NCI-H510A treated with DMSO at 0.1 percent for 48 hours (cell line): ENCODE results near the gene CEBPA.
"Not testable (repeated sequence)": the region's sequence is repeated elsewhere in the genome, so short reads cannot be mapped to it uniquely, and the experiment has no call there.

ENCODE experiments used
- DNase-seq: peaks from one replicate; lab custom pipeline; 2025; lab: John Stamatoyannopoulos, UW

CEBPA gene

GRCh38 chr19:33324628-33325027 lies 22.3 kb upstream of the CEBPA start:
- DNase-seq: no peak

DNA sequence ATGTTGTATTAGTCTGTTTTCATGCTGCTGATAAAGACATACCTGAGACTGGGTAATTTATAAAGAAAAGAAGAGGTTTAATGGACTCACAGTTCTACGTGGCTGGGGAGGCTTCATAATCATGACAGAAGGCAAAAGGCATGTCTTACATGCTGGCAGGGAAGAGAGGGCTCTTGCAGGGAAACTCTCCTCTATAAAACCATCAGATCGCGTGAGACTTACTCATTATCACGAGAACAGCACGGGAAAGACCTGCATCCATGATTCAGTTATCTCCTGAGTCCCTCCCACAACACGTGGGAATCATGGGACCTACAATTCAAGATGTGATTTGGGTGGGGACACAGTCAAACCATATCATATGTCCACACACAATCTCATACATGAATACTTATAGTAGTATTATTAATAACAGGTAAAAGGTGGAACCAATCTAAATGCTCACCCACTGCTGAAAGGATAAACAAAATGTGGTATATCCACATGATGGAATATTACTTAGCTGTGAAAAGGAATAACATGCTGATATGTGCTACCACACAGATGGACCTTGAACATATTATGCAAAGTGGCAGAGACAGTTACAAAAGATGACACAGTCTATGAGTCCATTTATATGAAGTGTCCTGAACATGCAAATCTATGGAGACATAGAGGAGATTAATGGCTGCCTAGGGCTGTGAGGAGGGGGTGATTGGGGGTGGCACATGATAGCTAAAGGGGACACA lies 20.9 kb upstream of the CEBPA start:
- DNase-seq: no peak

DNA sequence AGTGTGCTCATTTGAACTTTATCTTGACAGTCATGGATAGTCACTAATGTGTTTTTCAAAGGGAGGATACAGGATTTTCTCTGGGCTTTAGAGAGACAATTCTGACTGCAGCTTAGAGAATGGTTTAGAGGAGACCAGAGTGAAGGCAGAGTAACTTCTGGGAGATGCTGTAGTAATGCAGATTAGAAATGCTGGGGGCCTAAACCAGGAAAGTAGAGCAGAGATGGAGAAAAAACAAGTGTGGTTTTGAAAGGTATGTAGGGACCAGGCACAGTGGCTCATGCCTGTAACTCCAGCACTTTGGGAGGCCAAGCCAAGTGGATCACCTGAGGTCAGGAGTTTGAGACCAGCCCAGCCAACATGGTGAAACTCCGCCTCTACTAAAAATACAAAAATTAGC lies 18.3 kb upstream of the CEBPA start:
- DNase-seq: no peak

- not testable (repeated sequence) for DNase-seq
Observed at GRCh38 chr19:33317991-33318390, 15.7 kb upstream of the CEBPA start.

GRCh38 chr19:33317517-33317916 lies 15.2 kb upstream of the CEBPA start:
- no peak for DNase-seq

GRCh38 chr19:33316541-33317264 lies 14.4 kb upstream of the CEBPA start:
- no peak for DNase-seq

- DNase-seq: not testable (repeated sequence)
Observed at GRCh38 chr19:33312808-33313207, 10.5 kb upstream of the CEBPA start.

DNA sequence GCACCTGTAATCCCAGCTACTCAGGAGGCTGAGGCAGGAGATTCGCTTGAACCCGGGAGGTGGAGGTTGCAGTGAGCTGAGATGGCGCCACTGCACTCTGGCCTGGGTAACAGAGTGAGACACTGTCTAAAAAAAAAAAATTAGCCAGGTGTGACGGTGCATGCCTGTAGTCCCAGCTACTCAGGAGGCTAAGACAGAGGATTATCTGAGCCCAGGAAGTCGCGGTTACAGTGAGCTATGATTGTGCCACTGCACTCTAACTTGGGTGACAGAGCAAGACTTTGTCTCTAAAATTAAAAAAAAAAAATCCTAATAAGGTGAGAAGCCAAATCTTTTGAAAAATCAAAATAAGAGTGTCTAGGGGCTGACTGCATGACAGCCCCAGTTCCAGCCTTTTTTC lies 9.7 kb upstream of the CEBPA start:
- DNase-seq: no peak

GRCh38 chr19:33311326-33311682 lies 9.0 kb upstream of the CEBPA start:
- DNase-seq: no peak

DNA sequence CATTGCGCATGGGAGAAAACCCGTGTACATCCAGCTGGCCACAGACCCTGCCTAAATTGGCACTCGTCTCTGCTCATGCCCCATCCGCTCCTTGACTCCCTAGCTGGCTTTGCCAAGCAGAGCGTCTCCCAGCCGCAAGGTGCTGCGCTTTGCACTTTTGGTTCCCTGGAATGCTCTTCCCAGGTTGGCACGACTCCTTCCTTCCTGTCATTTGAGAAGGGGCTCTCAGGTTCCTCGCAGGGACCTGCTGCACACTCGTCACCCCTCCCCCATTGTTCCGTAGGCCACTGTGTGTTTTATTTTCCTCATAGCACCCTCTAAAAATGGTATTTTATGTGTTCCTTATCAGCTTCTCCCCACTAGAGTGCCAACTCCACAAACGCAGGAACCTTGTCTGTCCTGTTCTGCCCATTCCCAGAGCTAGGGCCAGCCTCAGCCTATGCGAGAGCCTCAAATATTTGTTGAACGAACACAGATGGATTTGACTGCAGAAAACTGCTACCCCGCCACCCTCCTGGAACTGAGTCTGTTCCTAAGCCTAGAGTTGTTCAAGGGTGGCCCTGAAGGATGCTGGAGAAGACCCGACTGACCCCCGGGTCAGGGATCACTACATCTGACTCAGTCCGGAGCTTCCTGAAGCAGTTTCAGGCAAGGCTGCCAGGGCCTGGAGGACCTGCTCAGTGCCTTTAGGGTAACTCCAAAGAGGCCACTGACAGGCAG lies 8.4 kb upstream of the CEBPA start:
- no peak for DNase-seq

GRCh38 chr19:33309826-33310225 lies 7.5 kb upstream of the CEBPA start:
- DNase-seq: no peak

DNA sequence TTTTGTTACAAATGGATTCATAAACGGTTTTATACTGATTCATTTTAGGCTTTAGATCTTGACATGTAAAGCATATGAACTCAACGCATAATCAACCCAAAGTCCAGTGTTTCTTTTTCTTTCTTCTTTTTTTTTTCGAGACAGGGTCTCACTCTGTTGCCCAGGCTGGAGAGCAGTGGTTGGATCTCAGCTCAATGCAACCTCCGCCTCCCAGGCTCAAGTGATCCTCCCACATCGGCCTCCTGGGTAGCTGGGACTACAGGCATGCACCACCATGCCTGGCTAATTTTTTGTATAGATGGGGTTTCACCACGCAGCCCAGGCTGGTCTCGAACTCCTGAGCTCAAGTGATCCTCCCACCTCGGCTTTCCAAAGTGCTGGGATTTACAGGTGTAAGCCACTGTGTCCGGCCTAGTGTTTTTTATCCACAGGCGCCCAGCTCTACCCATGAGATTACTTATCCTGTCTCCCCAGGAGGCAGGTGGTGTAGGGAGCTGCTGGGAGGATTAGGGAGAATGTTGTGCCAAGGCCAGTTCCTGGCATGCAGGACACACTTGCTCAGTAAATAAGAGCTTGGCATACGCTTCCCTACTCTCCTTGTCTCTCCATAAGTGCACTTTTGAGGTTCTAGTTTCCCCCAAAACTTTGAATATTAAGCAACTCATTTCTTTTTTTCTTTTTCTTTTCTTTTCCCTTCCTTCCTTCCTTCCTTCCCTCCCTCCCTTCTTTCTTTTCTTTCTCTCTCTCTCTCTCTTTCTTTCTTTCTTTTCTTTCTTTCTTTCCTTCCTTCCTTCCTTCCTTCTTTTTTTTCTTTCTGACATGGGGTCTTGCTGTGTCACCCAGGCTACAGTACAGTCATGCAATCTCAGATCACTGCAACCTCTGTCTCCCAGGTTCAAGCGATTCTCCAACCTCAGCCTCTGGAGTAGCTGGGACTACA lies 4.8 kb upstream of the CEBPA start:
- no peak for DNase-seq

GRCh38 chr19:33306191-33306590 lies 3.9 kb upstream of the CEBPA start:
- DNase-seq: no peak

- no peak for DNase-seq
Observed at GRCh38 chr19:33304760-33305647, 2.7 kb upstream of the CEBPA start.

DNA sequence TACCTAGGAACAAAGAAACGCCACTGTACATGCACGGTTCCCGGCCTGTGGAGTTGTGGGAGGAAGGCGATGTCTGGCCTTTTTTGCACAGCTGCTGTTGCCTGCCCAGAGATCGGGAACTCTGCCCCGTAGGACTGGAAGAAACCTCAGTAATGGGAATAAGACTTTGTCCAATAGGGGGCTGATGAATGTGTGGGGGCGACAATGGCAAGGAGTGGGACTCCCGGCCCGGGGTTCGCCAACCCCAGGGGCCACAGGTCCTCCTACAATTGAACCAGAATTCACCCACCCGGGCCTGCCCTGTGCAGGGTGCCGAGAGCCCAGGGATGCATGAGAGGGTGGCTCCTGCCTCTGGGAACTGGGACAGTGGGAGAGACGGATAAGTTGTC lies 2.0 kb upstream of the CEBPA start:
- no peak for DNase-seq

- DNase-seq: no peak
Observed at GRCh38 chr19:33303791-33304345, 1.5 kb upstream of the CEBPA start.

DNA sequence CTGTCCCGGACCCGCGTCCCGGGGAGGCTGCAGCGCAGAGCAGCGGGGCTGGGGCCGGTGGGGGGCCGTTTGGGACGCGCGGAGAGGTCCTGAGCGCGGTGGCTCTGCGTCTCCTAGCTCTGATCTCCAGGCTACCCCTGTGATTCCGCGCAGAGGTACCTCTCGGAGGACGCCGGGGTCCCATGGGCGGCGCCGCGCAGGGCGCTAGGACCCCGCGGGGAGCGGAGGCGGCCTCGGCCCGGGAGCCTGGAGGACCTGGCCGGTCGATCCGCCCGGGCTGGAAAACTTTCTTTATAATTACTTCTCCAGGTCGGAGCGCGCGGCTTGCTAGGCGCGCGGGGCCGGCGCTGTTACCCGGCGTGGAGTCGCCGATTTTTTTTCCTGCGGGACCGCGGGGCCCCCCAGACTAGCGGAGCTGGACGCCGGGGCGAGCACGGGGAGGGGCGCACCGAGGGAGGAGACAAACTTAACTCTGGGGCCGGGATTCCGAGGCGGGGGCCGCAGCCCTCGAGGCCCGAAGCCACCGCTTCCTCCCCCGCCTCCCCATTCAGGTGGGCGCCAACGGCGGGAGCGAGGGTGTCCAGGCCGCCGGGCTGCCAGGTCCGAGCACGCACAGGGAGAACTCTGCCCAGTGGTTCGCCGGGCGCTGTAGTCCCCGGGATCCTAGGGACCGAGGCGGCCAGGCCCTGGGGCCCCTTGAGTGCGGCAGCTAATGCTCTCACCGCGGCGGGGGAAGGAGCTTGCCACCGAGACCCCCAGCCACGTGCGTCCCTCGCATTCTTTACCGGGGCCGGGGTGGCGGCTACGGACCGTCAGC lies 848 bp upstream of the CEBPA start:
- DNase-seq: no peak

- DNase-seq: no peak
Observed at GRCh38 chr19:33301900-33302174, 497 bp downstream of the CEBPA start.

- DNase-seq: no peak
Observed at GRCh38 chr19:33301144-33301899, 1.0 kb downstream of the CEBPA start.

DNA sequence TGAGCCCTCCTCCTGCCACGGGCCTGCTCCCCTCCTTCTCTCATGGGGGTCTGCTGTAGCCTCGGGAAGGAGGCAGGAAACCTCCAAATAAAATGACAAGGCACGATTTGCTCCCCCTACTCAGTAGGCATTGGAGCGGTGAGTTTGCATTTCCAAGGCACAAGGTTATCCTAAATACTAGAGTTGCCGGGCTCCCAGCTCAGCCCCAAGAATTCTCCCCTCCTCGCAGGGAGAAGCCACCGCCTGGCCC lies 1.5 kb downstream of the CEBPA start:
- no peak for DNase-seq
